GM13977 (cell line): ENCODE data around the gene ST6GAL1.

Source experiments
- DNase-seq: peaks from one replicate; pipeline ENCODE4 v3.0.0; 2012; ENCODE audit warnings: low spot score
- in situ Hi-C: fragments of 300-500 bp; cut with MboI; formaldehyde crosslinking; loops from one replicate; pipeline ENCODE4 v1.12.0; 2022; ENCODE audit warnings: low sequenced_read_pairs, low pct_unique_long_range_greater_than_20kb, mixed read lengths, inconsistent platforms; ENCODE audit not compliant: unreplicated experiment
- TF ChIP-seq, protein P1 (sequence below): IDR thresholded peaks from 2 replicates; pipeline ENCODE4 v1.5.1; 2012; ENCODE audit warnings: mild to moderate bottlenecking, control low read depth; ENCODE audit not compliant: insufficient read depth; ENCODE audit errors: extremely low read depth, missing control alignments

Gene ST6GAL1

GRCh38 chr3:187026317-187026670 is 96.0 kb downstream of the ST6GAL1 start:
- TF ChIP-seq, protein P1, sequence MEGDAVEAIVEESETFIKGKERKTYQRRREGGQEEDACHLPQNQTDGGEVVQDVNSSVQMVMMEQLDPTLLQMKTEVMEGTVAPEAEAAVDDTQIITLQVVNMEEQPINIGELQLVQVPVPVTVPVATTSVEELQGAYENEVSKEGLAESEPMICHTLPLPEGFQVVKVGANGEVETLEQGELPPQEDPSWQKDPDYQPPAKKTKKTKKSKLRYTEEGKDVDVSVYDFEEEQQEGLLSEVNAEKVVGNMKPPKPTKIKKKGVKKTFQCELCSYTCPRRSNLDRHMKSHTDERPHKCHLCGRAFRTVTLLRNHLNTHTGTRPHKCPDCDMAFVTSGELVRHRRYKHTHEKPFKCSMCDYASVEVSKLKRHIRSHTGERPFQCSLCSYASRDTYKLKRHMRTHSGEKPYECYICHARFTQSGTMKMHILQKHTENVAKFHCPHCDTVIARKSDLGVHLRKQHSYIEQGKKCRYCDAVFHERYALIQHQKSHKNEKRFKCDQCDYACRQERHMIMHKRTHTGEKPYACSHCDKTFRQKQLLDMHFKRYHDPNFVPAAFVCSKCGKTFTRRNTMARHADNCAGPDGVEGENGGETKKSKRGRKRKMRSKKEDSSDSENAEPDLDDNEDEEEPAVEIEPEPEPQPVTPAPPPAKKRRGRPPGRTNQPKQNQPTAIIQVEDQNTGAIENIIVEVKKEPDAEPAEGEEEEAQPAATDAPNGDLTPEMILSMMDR = no peak
- no peak for DNase-seq
- in situ Hi-C loops = no loop called here

GRCh38 chr3:187027531-187028278 is 97.4 kb downstream of the ST6GAL1 start:
- in situ Hi-C loops = no loop called here
- TF ChIP-seq, protein P1 = no peak
- DNase-seq = no peak

- no peak for DNase-seq
- in situ Hi-C loops = no loop called here
- TF ChIP-seq, protein P1 = no peak
Observed at GRCh38 chr3:187031934-187032333, 101.6 kb downstream of the ST6GAL1 start.

- in situ Hi-C loops = no loop called here
- DNase-seq = no peak
- TF ChIP-seq, protein P1 = no peak
Observed at GRCh38 chr3:187036394-187036793, 106.1 kb downstream of the ST6GAL1 start.

DNA sequence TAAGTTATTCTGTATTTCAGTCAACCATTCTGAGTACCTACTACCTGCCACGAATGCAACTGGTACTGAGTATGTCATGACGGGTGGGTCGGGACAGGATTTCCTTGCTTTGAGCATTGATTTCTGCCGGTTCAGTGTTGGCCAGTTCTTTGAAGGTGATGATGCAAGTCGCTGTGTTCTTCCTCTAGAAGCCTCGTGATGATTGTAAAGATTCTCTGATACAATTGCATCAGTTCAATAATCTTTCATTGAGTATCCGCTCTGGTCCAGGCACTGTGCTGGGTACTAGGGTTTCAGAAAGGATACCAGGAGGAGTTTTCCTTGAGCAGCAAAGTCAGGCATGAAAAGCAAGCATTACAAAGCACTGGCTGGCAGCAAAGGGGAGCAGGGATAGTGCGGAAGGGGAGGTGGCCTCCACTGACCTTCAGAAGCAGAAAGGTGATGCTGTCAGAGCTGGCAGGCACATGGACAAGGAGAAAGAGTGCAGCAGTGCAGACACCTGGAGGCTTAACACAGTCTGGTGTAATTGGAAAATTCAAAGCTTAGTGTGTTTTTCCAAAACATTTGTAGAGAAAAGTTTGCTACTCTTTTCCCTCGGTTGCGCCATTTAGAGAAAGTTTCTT is 108.9 kb downstream of the ST6GAL1 start:
- TF ChIP-seq, protein P1 = no peak
- in situ Hi-C loops = no loop called here
- no peak for DNase-seq

DNA sequence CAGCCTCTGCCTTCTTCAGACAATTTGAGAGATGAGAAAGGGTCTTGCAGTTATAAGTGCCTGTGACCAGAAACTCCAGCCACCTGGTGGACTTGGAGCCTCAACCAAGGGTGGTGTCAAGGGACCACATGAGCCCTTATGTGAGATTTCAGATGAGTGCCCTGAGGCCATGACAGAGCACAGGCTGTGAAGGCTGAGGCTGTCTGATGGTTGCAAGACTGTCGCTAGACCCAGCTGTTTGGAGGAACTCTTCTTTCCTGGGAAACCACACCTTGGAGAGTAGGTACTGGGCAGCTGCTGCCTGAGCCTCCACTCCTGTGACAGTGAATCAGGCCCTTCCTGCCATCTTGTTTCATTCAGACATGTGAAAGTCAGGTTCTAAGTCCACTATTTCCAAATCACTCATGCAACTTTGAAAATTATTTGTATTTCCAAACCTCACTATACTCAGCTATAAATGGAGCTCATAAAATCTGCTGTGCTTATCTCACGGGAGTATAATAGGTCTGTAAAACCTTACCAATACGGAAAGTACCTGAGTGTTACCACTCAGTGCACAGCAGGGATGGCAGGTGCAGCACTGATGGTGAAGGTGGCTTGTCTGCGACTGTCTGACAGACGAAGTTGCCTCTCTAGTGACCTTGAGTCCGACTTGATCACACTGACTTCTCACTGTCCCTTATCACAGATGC is 109.5 kb downstream of the ST6GAL1 start:
- DNase-seq = no peak
- in situ Hi-C loops = no loop called here
- TF ChIP-seq, protein P1 = no peak
